GM21515 (cell line): Measurements from ENCODE around the gene SRSF1.

Source experiments
- ATAC-seq: cut with Tn5 transposase; IDR thresholded peaks from one replicate; pipeline ENCODE4 v1.9.1; 2021; ENCODE audit not compliant: unreplicated experiment

Gene SRSF1

GRCh38 chr17:58019039-58019438 is 12.0 kb upstream of the SRSF1 start:
- no peak for ATAC-seq

- ATAC-seq = no peak
Measured at GRCh38 chr17:58010067-58010799, 3.2 kb upstream of the SRSF1 start.

- peak; percentile 23 for ATAC-seq
Measured at GRCh38 chr17:58007781-58008706, 998 bp upstream of the SRSF1 start.

GRCh38 chr17:58006560-58006923 is 504 bp downstream of the SRSF1 start:
- peak; percentile 13 for ATAC-seq

GRCh38 chr17:58005728-58006559 is 1.1 kb downstream of the SRSF1 start:
- no peak for ATAC-seq

- ATAC-seq = no peak
Measured at GRCh38 chr17:58005031-58005727, 1.9 kb downstream of the SRSF1 start.

GRCh38 chr17:58004060-58004459 is 3.0 kb downstream of the SRSF1 start:
- ATAC-seq = no peak

- no peak for ATAC-seq
Measured at GRCh38 chr17:58002973-58003372, 4.1 kb downstream of the SRSF1 start.

GRCh38 chr17:58002154-58002948 is 4.7 kb downstream of the SRSF1 start:
- ATAC-seq = no peak

GRCh38 chr17:58001461-58002124 is 5.5 kb downstream of the SRSF1 start:
- ATAC-seq = no peak

- peak; percentile 45 for ATAC-seq
Measured at GRCh38 chr17:57999496-58000017, 7.5 kb downstream of the SRSF1 start.

GRCh38 chr17:57999010-57999495 is 8.0 kb downstream of the SRSF1 start:
- ATAC-seq = no peak

- ATAC-seq = no peak
Measured at GRCh38 chr17:57997085-57997809, 9.8 kb downstream of the SRSF1 start.

GRCh38 chr17:57995076-57995956 is 11.7 kb downstream of the SRSF1 start:
- ATAC-seq = no peak

GRCh38 chr17:57994436-57994835 is 12.6 kb downstream of the SRSF1 start:
- no peak for ATAC-seq

GRCh38 chr17:57993471-57994365 is 13.3 kb downstream of the SRSF1 start:
- ATAC-seq = no peak
